ENCODE data around the gene FOXE1. TPM values are rescaled to one million over a fixed set of nuclear protein-coding genes. Genes with fewer than 3 reads are reported as not detected.

FOXE1 gene
- total and polyA plus RNA-seq, 2 experiments from 2014 or later, result not detected

DNA sequence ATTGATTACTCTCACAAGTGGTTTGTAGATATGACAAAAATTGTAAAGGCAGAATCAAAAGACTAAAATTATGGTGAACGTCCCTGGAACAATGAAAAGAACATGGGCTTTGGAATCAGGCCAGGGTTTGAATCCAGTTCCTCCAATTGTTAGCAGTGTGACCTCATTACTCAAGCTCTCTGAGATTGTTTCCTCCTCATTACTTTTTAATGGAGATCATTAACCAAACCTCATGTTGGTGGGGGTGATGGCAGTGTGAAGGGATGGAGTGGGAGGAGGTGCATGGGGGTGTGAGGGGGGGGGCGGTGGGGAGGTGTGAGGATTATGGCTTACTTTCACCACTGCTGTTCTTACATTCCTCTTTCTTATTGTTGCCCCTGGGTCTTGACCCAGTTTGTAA lies 44.1 kb upstream of the FOXE1 start:
- DNase-seq (ENCODE audit: low read depth in 1 of 2, low spot score in 1 of 2), result peak in 1 of 2 donors; percentile 28
- Histone ChIP-seq H3K36me3 (no peaks in the 10 kb centered on the region), H3K4me3 (no peak overlapping the region), H3K27ac (no peak overlapping the region), H3K9me3 (ENCODE audit: low read depth) (no peaks in the 10 kb centered on the region), H3K4me1 (ENCODE audit: low read depth) (no peaks in the 10 kb centered on the region), H3K27me3 (peaks cover 36% of the 10 kb centered on the region)
- TF ChIP-seq, protein P1, sequence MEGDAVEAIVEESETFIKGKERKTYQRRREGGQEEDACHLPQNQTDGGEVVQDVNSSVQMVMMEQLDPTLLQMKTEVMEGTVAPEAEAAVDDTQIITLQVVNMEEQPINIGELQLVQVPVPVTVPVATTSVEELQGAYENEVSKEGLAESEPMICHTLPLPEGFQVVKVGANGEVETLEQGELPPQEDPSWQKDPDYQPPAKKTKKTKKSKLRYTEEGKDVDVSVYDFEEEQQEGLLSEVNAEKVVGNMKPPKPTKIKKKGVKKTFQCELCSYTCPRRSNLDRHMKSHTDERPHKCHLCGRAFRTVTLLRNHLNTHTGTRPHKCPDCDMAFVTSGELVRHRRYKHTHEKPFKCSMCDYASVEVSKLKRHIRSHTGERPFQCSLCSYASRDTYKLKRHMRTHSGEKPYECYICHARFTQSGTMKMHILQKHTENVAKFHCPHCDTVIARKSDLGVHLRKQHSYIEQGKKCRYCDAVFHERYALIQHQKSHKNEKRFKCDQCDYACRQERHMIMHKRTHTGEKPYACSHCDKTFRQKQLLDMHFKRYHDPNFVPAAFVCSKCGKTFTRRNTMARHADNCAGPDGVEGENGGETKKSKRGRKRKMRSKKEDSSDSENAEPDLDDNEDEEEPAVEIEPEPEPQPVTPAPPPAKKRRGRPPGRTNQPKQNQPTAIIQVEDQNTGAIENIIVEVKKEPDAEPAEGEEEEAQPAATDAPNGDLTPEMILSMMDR (IDR thresholded peaks at IDR 0.05; ENCODE audit: low read depth, low read length), result no peak

DNA sequence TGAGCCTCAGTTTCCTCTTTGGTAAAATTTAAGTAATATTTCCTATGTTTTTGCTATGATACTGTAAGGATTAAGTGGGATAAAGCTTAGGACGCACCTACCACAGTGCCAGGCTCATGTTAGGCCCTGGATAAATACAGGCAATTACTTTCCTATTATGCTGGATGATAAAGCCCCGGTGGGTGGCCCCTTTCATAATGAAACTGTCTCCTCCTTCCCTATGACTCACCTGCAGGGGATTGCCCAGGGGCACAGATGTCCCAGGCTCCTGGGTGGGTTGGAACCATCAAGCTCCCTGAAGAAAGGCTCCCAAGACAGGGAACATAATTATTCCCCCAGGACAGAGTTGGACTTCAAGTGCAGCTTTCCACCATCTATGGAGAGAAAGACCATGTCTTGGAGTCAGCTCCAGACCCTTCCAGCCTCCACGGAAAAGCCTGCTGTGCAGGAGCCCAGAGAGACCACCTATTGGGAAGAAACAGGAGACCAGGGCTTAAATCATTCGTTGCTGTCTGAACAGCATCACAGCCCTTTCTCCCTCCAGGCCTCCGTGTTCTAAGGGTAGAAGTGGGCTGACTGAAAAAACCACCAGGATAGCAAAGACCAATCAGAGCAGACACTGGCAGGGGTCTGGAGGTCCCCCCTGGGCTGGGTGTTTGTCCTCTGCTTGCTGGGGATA lies 43.2 kb upstream of the FOXE1 start:
- TF ChIP-seq, protein P1 (IDR thresholded peaks at IDR 0.05; ENCODE audit: low read depth, low read length), result no peak
- Histone ChIP-seq H3K9me3 (ENCODE audit: low read depth) (no peaks in the 10 kb centered on the region), H3K27me3 (peaks cover 28% of the 10 kb centered on the region), H3K36me3 (no peaks in the 10 kb centered on the region), H3K27ac (no peak overlapping the region), H3K4me3 (no peak overlapping the region), H3K4me1 (ENCODE audit: low read depth) (no peaks in the 10 kb centered on the region)
- DNase-seq (ENCODE audit: low read depth in 1 of 2, low spot score in 1 of 2), result no peak

DNA sequence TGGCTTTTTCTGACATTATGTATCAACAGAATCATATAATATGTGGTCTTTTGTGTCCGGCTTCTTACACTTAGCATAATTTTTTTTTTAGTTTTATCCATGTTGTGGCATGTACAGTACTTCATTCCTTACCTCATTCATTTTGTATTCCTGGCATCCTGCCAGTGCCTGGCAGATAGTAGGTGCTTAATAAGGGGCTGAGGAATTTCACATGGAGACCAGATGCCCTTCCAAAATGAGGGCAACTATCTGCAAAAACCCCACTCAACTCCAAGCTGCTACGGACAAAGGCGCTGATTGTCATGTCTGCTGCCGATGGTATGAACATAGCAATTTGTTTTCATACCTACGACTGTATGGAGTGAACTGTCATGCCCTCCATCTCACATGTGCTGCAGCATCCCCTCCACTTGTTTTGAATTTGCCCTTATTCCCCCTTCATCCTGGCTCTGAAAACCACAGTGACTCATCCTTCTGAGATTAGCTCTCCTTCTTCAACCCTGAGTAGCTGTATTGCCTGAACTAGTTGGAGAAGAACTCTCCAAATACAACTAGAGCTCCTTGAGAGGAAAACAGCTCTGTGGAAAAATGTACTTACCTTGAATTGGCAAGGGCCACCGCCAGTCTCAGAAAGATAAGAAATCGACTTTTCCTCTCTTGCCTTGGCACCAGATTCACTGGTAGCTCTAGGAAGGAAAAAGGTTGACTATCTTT lies 41.3 kb upstream of the FOXE1 start:
- Histone ChIP-seq H3K4me1 (ENCODE audit: low read depth) (no peaks in the 10 kb centered on the region), H3K4me3 (no peak overlapping the region), H3K36me3 (no peaks in the 10 kb centered on the region), H3K27ac (no peak overlapping the region), H3K27me3 (peaks cover 11% of the 10 kb centered on the region), H3K9me3 (ENCODE audit: low read depth) (no peaks in the 10 kb centered on the region)
- DNase-seq (ENCODE audit: low read depth in 1 of 2, low spot score in 1 of 2), result peak in 1 of 2 donors; percentile 36
- TF ChIP-seq, protein P1 (IDR thresholded peaks at IDR 0.05; ENCODE audit: low read depth, low read length), result no peak

DNA sequence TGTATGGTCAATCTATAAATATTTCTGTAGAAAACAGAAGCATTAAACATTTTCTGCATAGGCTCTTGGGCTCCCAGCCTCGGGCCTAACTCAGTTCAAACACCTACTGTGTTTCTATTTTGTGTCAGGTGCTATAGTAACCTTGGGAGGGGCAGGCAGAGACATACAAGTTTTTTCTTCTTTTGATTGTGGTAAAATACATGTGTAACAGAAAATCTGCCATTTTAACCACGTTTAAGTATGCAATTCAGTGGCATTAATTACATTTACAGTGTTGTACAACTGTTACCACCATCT lies 40.8 kb upstream of the FOXE1 start:
- H3K9me3 ChIP-seq (ENCODE audit: low read depth), result no peaks in the 10 kb centered on the region
- TF ChIP-seq, protein P1 (IDR thresholded peaks at IDR 0.05; ENCODE audit: low read depth, low read length), result no peak
- DNase-seq (ENCODE audit: low read depth in 1 of 2, low spot score in 1 of 2), result no peak

DNA sequence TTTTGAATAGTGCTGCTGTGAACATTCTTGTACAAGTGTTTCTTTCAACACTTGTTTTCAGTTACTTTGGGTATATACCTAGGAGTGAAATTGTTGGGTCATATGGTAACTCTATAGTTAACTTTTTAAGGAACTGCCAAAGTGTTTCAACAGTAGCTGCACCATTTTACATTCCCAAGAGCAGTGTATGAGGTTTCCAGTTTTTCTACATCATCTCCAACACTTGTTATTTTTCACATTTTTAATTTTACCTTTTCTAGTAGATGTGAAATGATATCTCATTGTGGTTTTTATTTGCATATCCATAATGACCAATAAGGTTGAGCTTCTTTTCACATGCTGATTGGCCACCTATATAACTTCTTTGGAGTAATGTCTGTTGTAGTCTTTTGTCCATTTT lies 40.0 kb upstream of the FOXE1 start:
- no peaks in the 10 kb centered on the region for H3K4me1 ChIP-seq (ENCODE audit: low read depth)
- no peak for DNase-seq (ENCODE audit: low read depth in 1 of 2, low spot score in 1 of 2)
- no peak overlapping the region for H3K27ac ChIP-seq
- H3K27me3 ChIP-seq, result peaks cover 8% of the 10 kb centered on the region
- TF ChIP-seq, protein P1 (IDR thresholded peaks at IDR 0.05; ENCODE audit: low read depth, low read length), result no peak
- H3K4me3 ChIP-seq, result no peak overlapping the region
- H3K9me3 ChIP-seq (ENCODE audit: low read depth), result no peaks in the 10 kb centered on the region
- no peaks in the 10 kb centered on the region for H3K36me3 ChIP-seq

More for the DNA sequence above, 40.8 kb upstream of the FOXE1 start:
- Histone ChIP-seq H3K4me1 (ENCODE audit: low read depth) (no peaks in the 10 kb centered on the region), H3K36me3 (no peaks in the 10 kb centered on the region), H3K27ac (no peak overlapping the region), H3K27me3 (peaks cover 5% of the 10 kb centered on the region), H3K4me3 (no peak overlapping the region)

All from cardiac muscle cell (in vitro differentiated cells and primary cell).